NCI-H2171 treated with DMSO at 0.1 percent for 48 hours (cell line): ENCODE measurements around the gene RAB11B.
"Not testable (repeated sequence)": the region's sequence is repeated elsewhere in the genome, so short reads cannot be mapped to it uniquely, and the experiment has no call there.

Experiments used
- DNase-seq: peaks from one replicate; lab custom pipeline; 2025; lab: John Stamatoyannopoulos, UW

The RAB11B gene

GRCh38 chr19:8389891-8390616 is at the start of gene RAB11B:
TSS of gene RAB11B (plus strand) at chr19:8390360. CDS start at chr19:8390417, 57 bp downstream.
- peak; percentile 100 for DNase-seq

GRCh38 chr19:8341504-8341903 is 48.7 kb upstream of the RAB11B start:
- DNase-seq, result not testable (repeated sequence)

DNA sequence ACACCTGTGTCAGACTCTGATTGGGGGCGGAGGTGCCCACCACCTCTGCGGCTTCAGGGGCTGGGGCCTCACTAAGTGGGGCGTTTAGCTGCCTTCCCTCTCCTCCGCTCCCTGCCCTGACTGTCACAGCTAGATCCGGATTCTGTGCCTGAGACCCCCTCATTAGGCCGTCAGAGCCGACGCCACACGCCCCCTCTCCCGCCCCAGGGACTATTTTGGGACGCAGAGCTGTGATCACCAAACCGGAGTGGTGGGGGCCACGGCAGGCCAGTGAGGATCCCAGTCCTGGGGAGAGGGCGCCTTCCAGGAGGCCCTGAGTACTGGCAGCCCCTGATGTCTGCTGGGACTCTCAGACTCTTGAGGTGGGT is 47.9 kb upstream of the RAB11B start:
- DNase-seq, result no peak

DNA sequence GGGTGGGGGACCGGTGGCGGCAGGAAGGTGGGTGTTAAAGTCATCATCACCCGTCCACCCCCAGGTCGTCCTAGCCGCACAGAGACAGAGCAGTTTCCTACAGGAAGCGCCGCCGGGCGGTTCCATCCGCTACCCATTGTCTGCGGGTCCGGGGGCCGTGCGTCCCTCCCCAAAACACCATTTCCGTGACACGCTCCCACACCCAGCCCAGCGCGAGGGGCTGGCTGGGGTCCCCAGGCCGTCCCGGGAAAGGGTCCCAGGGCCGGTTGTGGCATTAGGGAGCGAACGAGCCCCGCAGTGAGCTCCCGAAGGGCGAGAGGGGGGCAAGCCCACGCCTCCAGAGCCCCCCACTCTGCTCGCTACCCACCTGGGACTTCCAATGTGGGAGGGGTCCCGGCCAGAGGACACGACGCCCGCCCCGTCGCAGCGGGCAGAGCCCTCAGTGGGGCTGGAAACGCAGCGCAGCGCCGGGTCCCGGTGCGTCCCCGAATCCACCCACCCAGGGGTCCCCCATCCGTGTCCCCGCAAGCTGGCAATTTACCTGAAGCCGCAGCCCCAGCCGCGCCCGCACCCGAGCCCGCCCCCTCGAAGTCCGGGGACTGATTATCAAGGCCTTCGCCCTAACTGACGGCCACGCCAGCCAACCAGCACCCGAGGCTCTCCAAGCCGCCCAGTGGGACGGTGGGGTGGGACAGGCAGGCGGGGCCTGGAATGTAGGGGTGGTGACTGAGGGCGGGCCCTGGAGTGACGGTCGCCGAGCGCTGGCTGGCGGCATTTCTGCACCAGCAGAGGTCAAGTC is 47.3 kb upstream of the RAB11B start, which contains the start of gene KANK3:
Gene KANK3, minus strand, starts transcription at position 579 of the 799 bp plus-strand sequence. CDS start 5,434 bp downstream, outside the sequence.
- peak; percentile 86 for DNase-seq

DNA sequence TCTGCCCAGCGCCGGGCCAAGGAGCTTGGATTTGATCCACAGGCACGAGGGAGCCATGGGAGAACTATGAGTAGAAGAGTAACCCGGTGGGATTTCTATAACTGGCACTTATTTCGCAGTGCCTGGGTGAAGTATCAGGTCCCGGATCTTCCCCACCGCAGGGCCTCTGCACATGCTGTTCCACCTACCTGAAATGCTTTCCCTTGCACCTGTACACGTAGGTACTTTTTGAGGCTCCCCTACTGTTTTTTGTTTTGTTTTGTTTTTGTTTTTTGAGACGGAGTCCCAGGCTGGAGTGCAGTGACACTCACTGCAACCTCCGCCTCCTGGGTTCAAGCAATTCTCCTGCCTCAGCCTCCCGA is 46.7 kb upstream of the RAB11B start:
- no peak for DNase-seq

DNA sequence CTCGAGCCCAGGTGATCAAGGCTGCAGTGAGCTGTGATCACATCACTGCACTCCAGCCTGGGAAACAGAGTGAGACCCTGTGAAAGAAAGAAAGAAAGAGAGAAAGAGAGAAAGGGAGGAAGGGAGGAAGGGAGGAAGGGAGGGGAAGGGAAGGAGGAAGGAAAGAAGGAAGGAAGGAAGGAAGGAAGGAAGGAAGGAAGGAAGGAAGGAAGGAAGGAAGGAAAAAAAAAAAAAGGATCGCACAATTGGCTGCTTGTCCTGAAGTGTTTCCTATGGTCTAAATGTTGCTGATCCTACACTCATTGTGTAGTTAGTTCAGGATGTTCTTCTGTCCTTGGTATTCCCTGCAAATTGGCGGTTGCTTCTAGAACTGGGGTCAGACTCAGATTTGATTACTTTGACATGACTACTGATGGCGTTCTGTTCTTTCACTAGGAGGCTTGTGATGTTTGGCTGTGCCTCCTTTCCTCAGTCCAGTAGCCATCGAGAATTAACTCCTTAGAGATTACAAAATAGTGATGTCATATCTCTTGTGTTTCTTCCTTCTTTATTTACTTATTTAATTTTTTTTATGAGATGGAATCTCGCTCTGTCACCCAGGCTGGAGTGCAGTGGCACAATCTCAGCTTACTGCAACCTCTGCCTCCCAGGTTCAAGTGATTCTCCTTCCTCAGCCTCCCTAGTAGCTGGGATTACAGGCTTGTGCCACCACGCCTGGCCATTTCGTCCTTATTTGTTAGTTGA is 40.4 kb upstream of the RAB11B start:
- not testable (repeated sequence) for DNase-seq

DNA sequence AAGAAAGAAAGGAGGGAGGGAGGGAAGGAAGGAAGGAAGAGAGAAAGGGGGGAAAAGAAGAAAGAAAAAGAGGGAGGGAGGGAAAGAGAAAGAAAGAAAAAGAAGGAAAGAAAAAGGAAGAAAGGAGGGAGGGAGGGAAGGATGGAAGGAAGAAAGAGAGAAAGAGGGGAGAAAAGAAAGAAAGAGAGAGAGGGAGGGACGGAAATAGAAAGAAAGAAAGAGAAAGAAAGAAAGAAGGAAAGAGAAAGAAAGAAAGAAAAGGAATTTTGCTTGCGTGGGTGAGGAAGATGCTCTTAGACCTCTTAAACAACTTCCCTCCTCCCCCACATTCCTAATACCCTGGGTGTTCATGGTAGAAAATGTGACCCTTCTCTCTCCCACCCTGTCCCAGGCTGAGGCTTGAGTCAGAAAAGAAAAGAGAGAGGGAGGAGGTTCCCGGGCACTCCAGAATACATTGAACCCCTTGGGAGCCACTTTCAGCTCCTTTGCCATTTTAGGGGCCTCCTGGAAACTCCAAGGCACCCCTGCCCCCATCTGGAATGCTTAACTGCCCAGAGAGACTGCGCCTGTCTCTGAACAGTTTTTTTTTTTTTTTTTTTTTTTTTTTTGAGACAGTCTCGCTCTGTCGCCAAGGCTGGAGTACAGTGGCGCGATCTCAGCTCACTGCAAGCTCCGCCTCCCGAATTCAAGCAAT is 37.9 kb upstream of the RAB11B start:
- DNase-seq, result peak; percentile 60

DNA sequence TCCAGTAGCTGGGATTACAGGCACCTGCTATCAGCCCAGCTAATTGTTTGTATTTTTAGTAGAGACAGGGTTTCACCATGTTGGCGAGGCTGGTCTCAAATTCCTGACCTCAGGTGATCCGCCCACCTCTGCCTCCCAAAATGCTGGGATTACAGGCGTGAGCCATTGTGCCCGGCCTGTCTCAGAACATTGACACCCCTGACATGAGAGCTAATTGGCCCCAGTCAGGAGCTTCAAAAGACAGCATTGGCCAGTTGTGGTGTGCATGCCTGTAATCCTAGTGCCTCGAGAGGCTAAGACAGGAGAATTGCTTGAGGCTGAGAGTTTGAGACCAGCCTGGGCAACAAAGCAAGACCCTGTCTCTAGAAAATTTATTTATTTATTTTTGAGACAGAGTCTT is 37.3 kb upstream of the RAB11B start:
- DNase-seq, result not testable (repeated sequence)

GRCh38 chr19:8355631-8356402 is 34.3 kb upstream of the RAB11B start:
- DNase-seq, result no peak

- peak; percentile 40 for DNase-seq
These were observed 33.1 kb upstream of the RAB11B start for GRCh38 chr19:8357007-8357521.

GRCh38 chr19:8358948-8359347 is 31.2 kb upstream of the RAB11B start:
- no peak for DNase-seq

- no peak for DNase-seq
These were observed 30.0 kb upstream of the RAB11B start for GRCh38 chr19:8360196-8360595.

DNA sequence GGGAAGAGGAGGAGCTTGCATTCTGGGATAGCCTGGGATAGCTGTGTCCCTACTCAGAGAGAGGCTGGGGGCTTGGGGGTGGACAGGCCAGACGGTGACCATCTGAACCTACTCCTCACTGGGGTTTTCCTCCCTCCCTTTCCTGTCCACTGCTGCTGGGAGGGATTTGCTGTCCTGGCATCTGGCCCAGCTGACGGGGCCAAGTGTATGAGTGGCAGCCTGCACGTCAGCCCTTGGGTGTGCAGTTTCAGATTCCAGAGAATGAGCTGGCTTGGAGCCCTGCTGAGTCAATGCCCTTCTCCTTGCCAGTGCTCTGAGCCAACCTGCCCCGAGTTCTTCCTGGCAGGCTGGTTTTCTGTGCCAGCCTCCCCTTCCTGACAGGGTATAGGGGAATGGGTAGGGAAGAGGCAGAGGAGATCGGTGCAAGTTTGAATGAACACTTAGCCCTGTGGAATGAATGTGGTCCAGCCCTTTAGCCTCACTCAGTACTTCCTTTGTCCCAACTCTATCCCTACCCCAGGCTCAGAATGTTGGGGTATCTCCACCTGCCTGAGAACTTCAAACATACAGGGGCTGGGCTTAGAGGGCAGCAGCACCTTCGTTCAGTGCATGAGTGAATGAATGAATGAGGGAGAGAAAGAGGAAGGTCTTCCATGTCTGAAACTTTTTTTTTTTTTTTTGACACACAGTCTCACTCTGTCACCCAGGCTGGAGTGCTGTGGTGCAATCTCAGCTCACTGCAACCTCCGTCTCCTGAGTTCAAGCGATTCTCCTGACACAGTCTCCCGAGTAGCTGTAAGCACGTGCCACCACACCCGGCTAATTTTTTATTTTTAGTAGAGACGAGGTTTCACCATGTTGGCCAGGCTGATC is 28.0 kb upstream of the RAB11B start:
- DNase-seq, result peak; percentile 65

GRCh38 chr19:8363803-8364771 is 26.1 kb upstream of the RAB11B start, which contains the start of gene ANGPTL4:
TSS of gene ANGPTL4 (plus strand) at chr19:8364155. CDS start at chr19:8364322, 167 bp downstream.
- no peak for DNase-seq

DNA sequence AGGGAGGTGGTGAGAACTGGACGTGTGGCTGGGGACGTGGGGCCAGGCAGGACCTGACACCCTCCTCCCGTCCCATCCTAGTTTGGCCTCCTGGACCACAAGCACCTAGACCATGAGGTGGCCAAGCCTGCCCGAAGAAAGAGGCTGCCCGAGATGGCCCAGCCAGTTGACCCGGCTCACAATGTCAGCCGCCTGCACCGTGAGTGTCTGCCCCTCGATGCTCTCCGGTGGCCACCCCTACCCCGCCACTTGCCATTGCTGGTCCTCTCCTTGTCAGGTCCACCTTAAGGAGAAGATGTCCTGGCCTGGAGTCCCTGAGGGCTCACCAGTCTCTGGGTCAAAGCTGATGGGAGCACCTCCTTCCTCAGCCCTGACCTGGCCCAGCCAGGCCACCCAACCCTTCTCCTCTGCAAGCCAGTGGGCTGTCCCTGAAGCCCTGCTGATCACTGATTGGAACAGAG is 24.0 kb upstream of the RAB11B start:
- DNase-seq, result no peak

DNA sequence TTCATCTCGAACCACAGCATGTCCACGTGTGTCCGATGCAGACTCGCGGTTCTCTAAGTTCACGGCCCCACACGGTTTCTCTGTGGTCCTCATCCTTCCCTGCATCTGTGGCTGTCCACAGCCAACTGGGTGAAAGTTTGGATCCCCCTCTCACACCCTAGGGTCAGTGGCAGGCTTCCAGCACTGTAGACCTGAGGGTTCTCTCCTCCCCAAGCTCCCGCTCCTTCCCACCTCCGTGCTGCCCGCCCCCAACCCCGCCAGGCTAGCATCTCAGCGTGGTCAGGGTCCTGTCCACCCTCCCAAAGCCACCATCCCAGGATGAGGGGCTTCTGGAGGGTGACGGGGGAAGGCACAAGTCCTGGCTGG is 23.2 kb upstream of the RAB11B start:
- no peak for DNase-seq

DNA sequence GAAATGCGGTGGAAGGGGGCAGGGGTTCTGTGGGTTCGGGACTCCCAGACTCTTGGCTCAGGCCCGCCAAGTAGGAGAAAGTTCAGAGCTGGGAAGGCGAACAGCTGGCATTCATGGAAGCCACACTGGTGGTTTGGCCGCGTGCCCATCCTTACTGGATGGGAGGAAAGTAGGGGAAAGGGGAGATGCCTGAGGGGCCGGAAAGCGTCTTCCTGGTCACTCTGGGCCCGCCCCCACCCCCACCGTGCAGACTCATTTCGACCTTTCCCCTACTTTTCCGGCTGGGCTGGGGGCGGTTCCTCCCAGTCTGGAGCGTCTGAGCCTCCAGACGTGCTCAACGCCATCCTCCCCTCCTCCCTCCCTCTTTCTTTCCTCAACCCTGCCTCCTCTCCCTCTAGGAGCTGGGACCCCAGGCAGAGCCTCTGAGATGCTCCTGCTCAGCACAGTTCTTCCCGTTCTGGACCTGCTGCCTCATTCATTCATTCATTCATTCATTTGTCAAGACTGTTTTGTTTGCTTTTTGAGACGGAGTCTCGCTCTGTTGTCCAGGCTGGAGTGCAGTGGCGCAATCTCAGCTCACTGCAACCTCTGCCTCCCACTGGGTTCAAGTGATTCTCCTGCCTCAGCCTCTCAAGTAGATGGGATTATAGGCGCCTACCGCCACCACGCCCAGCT is 22.7 kb upstream of the RAB11B start:
- peak; percentile 76 for DNase-seq
